EL (cell line): ENCODE measurements around the gene PDE11A.

Experiments used
- DNase-seq: peaks from one replicate; pipeline ENCODE4 v3.0.0-alpha.2; 2016

Gene PDE11A

GRCh38 chr2:177617849-177618248 lies 454.7 kb downstream of the PDE11A start:
- DNase-seq = no peak

GRCh38 chr2:177616731-177617130 lies 455.8 kb downstream of the PDE11A start:
- DNase-seq = no peak

DNA sequence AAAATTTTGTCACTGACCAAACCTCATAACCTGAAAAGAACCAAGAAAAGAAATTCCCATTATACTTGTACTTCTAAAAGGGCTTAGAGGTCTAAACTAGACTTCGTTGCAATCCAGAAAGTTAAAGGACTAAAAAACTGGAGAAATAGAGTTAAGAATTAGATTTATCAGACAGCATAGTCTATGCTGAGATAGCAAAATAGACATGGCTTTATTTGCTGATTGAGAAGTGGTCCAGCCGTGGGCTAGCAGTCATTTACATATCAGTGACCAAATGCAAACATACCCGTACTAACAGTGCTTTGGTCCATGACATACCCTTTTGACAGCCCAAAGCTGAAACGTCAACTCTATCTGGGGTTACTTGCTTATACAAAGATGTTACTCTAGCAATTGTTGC lies 456.5 kb downstream of the PDE11A start:
- no peak for DNase-seq

- no peak for DNase-seq
Observed at GRCh38 chr2:177612659-177613058, 459.9 kb downstream of the PDE11A start.

GRCh38 chr2:177611310-177611886 lies 461.2 kb downstream of the PDE11A start:
- no peak for DNase-seq

- no peak for DNase-seq
Observed at GRCh38 chr2:177610813-177611212, 461.8 kb downstream of the PDE11A start.

DNA sequence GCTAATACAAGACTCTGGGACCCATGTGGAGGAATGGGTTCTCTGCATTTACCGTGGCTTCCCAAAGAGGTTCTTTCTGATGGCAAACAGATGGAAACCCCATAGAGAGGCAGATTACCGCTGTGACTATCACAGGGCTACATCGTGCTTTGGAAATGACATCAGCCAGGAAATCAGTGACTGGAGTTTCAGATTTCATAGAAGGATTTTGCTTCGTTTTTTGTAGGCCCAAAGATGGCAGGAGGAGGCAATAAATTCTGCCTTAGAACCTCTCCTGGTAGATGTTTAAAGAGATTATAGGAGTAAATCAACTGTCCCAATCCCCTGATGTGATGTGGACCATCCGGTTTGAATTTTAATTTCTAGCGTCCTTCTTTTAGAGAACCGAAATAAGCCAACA lies 465.9 kb downstream of the PDE11A start:
- DNase-seq = peak; percentile 57

DNA sequence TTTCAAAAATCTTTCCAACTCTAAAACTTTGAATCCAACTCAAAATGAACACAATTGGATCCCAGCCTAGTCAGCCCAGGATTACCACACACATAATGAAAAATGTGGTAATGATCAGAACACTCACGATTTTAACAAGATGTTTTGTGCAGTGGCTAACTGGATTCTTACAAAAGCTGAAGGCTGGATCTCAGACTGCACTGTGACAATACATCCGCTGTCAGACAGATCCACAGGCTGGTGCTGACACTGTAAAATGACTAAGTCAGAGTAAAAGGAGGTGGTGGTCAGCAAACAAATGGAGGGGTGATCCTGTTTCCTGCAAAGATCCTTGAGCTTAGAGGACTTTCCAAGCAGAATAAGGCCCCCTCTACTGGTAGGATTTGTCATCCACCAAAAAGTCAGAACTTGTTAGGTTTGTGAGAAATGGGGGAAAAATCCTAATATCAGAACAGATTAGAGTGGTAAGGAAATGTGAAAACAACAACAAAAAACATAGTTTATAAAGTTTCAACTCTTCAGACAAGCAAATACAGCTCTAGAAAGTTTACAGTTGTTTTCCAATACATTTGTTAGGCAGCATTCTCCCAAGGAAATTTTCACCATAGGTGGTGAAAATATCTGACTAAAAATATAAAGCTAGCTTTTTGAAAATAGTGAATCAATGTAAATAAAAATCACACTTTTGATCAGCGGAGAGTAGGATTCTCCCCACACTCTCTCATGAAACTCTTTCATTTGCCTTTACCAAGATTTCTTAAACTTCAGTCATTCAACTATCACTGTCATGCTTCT lies 468.1 kb downstream of the PDE11A start:
- DNase-seq = peak; percentile 59

GRCh38 chr2:177603768-177604167 lies 468.8 kb downstream of the PDE11A start:
- DNase-seq = no peak

- DNase-seq = no peak
Observed at GRCh38 chr2:177603181-177603580, 469.4 kb downstream of the PDE11A start.

GRCh38 chr2:177602611-177603164 lies 469.9 kb downstream of the PDE11A start:
- no peak for DNase-seq

GRCh38 chr2:177600917-177601316 lies 471.7 kb downstream of the PDE11A start:
- DNase-seq = no peak

DNA sequence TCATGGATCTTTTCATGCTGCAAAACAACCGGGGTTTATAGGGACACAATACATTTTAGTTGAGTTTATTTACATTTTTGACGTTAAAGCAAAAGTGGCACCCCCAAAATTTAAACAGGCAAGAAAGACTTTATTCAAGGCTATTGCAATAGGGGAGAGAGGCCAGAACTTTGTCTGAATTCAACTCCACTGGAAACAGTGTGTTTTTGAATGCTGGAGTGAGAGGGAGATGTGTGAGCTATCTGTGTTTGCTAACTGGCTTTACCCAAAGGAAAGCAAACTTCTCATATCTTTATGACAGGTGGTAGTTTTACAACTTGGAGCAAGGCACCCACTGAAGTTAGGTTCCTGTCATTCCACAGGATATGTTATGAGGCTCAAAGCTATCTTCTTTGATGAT lies 472.6 kb downstream of the PDE11A start:
- no peak for DNase-seq

DNA sequence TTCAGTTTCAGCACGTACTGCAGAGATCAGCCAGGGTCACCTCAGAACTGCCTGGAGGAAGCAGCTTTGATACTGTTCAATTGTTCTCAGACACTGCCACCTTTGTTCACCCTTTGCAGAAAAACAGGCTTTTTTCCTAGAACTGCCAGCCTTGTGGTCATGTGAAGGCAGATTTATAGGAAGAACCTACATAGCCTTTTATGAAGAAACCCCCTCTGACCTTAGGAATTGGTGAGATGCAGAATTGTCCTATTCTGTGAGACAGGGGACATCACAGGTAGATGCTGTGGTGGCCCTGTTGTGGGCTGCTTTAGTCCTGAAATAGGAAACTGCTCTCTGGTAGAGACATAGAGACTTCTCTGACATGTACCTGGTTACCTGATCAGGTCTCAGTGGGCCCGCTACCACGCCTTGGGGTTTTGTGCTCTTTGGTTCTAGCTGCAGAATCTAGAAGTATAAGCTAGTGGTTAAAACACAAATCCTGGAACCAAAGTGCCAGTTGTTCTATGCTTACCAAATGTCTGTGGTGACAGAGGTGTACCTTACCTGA lies 473.4 kb downstream of the PDE11A start:
- no peak for DNase-seq

- peak; percentile 10 for DNase-seq
Observed at GRCh38 chr2:177598326-177599138, 474.0 kb downstream of the PDE11A start.

DNA sequence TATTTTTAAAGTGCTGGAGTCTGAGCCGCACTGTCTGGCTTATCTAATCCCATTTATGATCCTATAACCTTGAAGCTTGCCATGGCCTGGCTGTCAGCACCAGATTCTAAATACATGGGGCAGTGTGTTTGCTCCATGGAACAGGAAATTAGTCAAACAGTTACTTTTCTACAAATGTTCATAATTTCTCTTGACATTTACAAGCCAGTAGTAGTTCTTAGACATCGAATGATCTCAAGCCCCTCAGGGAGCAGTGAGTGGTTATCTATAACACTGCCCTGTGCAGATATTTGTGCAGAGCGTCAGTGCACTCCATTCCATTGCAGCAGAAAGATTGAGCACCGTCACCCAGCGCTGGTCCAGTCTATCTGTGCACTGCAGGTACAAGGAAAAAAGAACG lies 474.8 kb downstream of the PDE11A start:
- peak; percentile 26 for DNase-seq

GRCh38 chr2:177596866-177597265 lies 475.7 kb downstream of the PDE11A start:
- no peak for DNase-seq

GRCh38 chr2:177595126-177595845 lies 477.3 kb downstream of the PDE11A start:
- no peak for DNase-seq

DNA sequence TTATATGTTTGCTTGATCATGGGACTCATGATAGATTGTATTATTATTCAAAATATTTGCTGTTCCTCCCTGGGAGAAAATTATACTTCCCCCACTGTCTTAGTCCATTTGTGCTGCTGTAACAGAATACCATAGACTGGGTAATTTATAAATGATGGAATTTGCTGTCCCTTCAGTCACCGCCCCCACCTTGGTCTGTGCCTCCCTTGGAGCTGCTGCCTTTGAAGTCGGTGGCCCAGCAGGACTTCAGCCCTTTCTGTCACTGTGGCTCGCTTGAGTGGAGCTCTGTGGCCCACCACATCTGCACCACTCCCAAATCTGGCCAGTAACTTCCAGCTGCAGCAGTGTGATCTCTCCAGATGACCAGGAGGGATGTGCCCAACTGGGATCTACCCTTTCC lies 479.2 kb downstream of the PDE11A start:
- DNase-seq = no peak

DNA sequence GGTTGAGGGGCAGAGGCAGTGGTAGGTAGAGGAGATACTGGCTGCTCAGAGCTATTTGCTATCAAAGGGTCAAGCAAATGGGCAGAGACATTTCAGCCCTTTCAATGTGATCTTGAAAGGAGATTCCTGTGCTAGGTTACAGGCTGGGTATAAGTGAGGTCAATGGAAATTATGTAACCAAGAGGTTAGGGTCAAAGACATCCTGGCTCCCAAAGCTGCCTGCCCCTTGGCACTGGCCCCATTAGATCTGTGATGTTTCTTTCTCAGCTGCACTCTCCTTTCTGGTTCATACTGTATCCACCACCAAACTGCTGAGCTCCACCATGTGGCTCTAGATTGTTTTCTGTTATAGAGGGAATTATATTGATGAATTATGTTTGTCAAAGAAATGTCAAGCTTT lies 479.6 kb downstream of the PDE11A start:
- DNase-seq = no peak

DNA sequence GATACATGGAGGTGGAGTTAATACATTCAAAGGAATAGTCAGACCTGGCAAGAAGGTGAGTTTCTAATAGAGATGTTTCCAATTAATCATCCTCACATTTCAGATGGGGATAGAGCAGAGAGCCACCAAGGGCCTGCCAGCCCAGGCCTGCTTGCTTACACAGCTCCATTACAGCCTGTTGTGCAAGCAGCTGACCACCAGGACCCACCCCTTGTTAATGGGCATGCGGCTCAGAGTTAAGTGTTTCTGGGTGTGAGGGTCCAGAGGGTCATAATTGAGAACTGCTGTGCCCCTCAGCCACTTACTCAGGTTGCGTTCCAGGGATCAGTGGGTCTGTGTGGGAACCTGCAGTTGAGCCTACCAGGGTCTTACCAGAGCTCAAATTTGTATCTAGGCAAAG lies 480.2 kb downstream of the PDE11A start:
- no peak for DNase-seq

DNA sequence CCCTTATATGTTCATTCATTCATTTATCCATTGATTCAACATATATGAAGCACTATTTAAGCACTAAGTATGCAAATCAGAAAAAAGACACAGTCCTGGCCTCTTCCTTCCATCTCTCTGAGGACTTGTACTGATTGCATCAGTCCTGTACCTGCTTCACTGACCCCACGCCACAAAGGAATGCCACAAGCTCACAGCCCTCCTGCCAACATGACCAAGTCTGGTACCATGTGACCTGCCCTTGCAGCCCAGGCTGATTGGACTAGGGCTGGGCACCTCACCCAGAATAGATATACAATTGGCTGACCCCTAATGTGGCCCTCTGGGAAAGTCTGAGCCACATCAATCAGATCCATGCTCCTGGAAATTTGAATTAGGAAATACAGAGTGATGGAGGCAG lies 483.4 kb downstream of the PDE11A start:
- DNase-seq = no peak

DNA sequence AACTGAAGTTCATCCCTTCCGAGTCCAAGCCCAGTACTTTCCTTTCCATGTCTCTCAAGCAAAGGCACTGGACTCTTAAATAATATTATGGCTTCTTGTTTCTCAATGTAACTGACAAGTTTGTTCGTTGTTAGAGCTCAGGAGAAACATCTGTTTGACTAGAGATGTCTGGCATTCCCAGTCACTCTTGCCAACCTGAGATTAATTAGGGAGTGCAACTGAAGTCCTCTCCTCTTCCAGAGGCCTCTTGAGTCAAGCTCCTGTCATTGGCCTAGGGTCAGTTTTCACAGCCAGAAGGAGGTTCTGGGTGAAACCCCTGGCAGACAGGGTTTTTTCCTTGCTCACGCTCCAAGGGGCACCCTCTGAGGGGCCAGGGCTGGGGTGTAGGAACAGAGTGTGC lies 483.9 kb downstream of the PDE11A start:
- no peak for DNase-seq
